Retinal pigment epithelial cell (primary cell): ENCODE data around the gene CCDC81.
"Not testable (repeated sequence)": the region's sequence is repeated elsewhere in the genome, so short reads cannot be mapped to it uniquely, and the experiment has no call there.

ENCODE experiments used
- DNase-seq: peaks from one replicate; pipeline ENCODE4 v3.0.0-alpha.2; 2010; ENCODE audit warnings: low read depth
- H3K4me3 ChIP-seq: 2 replicates; pipeline ENCODE4 v1.5.1; 2011; ENCODE audit warnings: mild to moderate bottlenecking, low read length, control low read depth, moderate library complexity
- CTCF ChIP-seq: conservative IDR thresholded peaks from 2 replicates; pipeline ENCODE4 v1.5.1; 2011; ENCODE audit warnings: low read depth, low read length, control low read depth, inconsistent platforms

Gene CCDC81

GRCh38 chr11:86374586-86374985, at the start of gene CCDC81:
CCDC81 (plus strand) TSS chr11:86374887; CDS start chr11:86375164, 277 bp downstream.
- TF ChIP-seq CTCF, result no peak
- no peak for DNase-seq
- H3K4me3 ChIP-seq, result peak within 1 kb of the TSS; percentile 35

GRCh38 chr11:86335131-86335767, 39.4 kb upstream of the CCDC81 start:
- DNase-seq, result no peak
- TF ChIP-seq CTCF, result no peak
- no peak overlapping the region for H3K4me3 ChIP-seq

GRCh38 chr11:86337227-86337626, 37.5 kb upstream of the CCDC81 start:
- no peak for DNase-seq
- no peak for TF ChIP-seq CTCF
- no peak overlapping the region for H3K4me3 ChIP-seq

GRCh38 chr11:86341382-86341781, 33.3 kb upstream of the CCDC81 start:
- DNase-seq, result no peak
- no peak overlapping the region for H3K4me3 ChIP-seq
- no peak for TF ChIP-seq CTCF

- no peak for DNase-seq
- no peak for TF ChIP-seq CTCF
- H3K4me3 ChIP-seq, result no peak overlapping the region
These were observed 28.2 kb upstream of the CCDC81 start for GRCh38 chr11:86346513-86346912.

- no peak for DNase-seq
These were observed 19.4 kb upstream of the CCDC81 start for GRCh38 chr11:86355256-86355655.

GRCh38 chr11:86357412-86357811, 17.3 kb upstream of the CCDC81 start:
- not testable (repeated sequence) for DNase-seq, H3K4me3 ChIP-seq

More at GRCh38 chr11:86355256-86355655, 19.4 kb upstream of the CCDC81 start:
- no peak for TF ChIP-seq CTCF
- H3K4me3 ChIP-seq, result no peak overlapping the region
